CD4-positive, alpha-beta T cell treated with Interleukin-4 for 1 hour (primary cell): Measurements from ENCODE around the gene FAM193A.
"Not testable (repeated sequence)": the region's sequence is repeated elsewhere in the genome, so short reads cannot be mapped to it uniquely, and the experiment has no call there.

ENCODE experiments used
- DNase-seq, 2 donors: peaks; one replicate each; pipeline ENCODE4 v3.0.0-alpha.2; 2020 to 2022

The FAM193A gene

DNA sequence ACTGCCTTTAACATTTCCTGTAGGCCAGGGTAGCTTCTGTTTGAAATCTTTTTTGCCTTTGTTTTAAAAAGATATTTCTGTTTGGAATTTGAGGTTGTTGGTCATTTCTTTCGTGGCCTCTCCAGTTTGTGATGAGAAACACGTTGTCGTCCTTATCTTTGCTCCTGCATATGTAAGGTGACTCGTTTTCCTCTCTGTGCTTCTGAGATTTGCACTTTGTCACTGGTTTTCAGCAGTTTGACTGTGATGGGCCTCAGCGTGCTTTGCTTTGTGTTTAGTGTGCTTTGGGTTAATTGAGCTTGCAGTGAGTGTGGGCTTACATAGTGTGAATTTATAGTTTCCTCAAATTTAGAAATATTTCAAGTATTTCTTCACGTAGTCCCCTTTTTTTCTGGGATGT, 81.5 kb downstream of the FAM193A start:
- no peak for DNase-seq

DNA sequence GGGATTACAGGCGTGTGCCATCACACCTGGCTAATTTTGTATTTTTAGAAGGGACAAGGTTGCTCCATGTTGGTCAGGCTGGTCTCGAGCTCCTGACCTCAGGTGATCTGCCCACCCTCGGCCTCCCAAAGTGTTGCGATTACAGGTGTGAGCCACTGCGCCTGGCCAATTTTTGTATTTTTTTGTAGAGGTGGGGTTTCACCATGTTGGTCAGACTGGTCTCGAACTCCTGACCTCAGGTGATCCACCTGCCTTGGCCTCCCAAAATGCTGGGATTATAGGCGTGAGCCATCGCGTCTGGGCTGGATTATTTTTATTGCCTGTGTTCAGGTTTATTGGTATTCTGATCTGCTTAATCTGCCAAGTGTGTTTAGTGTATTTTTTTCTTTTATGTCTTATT, 82.3 kb downstream of the FAM193A start:
- DNase-seq = not testable (repeated sequence)

DNA sequence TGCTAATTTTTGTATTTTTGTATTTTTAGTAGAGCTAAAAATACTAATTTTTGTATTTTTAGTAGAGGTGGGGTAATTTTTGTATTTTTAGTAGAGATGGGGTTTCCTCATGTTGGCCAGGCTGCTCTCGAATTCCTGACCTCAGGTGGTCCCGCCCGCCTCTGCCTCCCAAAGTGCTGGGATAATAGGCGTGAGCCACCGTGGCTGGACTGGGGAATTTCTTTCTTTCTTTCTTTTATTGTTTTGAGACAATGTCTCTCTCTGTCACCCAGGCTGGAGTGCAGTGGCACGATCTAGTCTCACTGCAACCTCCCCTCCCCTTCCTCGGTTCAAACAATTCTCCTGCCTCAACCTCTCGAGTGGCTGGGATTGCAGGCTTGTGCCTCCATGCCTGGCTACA, 83.0 kb downstream of the FAM193A start:
- no peak for DNase-seq

DNA sequence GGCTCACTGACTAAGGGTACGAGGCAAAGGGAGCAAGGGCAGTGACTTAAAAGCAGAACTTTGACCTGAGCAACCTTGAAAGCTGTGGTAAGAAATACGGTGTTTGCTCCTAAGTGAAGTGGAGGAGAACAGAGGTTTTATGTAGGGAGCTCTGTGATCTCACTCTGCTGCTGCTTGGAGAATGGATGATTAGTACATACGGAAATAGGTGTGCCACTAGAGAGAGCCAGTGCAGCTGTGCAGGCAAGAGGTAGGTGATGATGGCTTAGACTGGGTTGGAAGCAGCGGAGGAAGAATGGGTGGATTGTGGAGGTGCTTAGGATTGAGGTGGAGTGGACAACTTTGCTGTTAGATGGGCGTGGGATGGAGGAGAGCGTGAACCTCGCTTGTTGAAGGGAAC, 85.0 kb downstream of the FAM193A start:
- DNase-seq = no peak

DNA sequence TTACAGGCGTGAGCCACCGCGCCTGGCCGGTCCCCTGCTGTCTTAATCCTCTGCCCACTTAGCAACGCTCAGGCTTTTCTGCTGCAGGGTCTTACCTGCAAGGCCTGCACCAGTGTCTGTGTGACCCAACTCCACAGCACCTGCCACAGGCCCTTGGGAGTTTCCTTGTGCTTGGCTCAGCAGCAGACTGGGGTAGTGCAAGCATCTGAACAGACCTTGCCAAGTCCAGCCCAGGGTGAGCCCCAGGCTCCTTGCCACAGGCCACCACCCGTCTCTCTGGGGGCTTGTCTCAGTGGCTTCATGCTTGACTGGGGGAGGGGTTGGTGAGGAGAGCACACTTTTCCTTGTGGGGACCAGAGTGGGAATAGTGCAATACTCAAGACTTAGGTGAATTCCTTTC, 87.0 kb downstream of the FAM193A start:
- DNase-seq = no peak

DNA sequence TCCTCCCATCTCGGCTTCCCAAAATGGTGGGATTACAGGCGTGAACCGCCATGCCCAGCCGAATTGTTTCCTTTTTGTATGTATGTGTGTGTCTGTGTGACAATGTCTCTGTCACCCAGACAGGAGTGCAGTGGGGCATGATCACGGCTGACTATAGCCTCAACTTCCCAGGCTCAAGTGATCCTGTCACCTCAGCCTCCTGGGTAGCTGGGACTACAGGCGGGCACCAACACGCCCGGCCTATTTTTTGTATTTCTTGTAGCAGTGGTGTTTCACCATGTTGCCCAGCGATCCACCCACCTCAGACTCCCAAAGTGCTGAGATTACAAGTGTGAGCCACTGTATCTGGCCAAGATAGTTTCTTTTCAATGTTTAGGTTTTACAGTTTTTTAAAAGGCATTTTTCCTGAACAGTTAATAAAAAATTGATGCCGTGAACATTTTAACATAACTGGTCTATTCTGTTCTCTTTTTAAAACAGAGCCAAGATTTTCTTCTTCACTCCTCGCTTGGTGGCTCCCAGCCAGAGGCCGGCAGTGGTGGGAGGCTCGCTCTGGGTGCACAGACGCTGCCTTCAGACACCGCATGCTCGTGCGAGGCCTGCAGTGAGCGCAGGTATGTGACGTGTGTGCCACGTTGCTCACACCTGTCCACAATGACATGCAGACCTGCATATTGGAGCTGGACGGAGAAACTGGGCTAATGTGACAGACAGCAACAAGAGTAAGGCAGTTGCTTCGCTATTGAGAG, 88.5 kb downstream of the FAM193A start:
- no peak for DNase-seq

DNA sequence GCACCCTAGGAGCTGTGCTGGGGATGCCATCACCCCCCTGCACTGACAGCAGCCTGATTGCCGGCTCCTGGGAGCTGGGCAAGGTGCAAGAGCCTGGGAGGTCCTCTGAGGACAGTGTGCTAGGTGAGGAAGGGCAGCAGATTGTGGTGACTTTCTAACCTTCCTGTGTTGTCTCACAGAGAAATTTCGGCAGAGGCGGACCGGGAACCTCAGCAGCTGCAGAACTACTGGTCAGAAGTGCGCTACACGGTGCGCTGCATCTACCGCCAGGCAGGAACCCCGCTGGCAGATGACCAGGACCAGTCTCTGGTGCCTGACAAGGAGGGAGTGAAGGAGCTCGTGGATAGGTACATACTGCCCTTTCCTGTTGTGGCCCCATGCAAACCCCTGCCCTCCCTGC, 89.8 kb downstream of the FAM193A start:
- no peak for DNase-seq

DNA sequence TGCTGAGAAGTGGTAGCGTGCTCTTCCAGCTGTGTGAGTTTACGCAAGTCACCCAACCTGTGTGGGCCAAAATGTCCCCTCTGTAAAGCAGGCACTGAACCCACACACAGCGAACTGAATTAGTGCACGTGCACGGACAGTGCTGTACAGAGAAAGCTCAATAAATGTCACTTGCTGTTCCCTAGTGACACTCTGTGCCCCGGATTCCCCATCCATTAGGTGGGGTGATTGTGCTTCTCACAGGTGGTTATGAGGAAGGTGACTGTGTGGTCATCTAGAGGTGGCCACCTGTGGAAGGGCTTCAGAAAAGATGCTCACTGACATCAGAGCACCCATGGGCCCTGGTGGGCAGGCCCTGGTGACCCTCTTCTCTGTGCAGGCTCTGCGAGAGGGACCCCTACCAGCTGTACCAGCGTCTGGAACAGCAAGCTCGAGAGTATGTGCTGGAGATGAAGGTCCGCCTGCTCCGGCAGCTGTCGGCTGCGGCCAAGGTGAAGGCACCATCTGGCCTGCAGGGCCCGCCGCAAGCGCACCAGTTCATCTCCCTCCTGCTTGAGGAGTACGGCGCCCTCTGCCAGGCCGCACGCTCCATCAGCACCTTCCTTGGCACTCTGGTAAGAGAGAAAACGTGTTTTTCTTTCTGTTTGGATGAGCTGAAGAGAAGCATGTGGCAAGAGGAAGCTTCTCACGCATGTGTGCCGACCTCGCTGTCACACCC, 94.3 kb downstream of the FAM193A start:
- no peak for DNase-seq

DNA sequence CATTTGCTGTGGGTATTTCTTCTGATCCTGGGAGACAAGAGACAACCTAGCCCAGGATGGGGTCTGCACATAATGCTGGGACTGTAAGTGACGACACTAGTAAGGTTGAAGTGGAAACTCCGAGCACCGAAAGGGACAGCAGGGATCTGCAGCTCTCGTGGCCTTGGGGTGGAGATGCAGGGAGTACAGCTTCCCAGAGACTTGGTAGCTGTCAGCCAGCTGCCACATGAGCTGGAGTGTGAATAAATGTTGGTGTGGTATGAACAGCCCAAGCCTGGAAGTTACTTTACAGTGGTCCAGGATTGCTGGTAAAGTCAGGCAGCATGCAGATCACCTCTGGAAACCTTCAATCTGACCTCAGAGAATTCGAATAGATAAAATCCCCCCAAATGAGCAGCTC, 97.6 kb downstream of the FAM193A start:
- DNase-seq = no peak

DNA sequence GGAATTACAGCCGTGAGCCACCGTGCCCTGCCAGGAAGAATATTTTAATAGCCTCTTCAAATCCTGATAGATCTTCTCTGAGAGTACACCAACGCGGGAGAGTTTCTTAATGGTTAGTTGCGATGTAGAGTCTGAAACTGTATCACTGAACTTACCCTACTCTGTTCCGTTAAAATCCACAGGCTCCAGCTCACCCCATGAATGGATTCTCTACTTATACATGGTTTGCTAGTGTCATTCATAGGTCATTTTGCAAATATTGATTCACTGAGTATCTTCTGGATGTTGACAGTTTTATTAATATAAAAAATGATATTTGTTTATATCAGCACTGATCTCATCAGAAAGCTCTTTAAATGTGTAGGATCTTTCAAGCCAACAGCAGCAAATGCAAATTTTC, 99.9 kb downstream of the FAM193A start:
- no peak for DNase-seq

DNA sequence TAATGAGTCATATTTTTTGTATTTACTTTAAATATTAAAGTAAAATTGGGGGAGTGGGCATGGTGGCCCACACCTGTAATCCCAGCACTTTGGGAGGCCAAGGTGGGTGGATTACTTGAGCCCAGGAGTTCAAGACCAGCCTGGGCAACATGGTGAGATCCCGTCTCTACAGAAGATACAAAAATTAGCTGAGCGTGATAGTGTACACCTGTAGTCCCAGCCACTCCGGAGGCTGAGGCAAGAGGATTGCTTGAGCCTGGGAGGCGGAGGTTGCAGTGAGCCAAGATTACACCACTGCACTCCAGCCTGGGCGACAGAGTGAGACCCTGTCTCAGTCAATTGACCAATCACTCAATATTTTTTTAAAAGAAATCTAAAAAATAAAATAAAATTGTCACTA, 100.5 kb downstream of the FAM193A start:
- not testable (repeated sequence) for DNase-seq

DNA sequence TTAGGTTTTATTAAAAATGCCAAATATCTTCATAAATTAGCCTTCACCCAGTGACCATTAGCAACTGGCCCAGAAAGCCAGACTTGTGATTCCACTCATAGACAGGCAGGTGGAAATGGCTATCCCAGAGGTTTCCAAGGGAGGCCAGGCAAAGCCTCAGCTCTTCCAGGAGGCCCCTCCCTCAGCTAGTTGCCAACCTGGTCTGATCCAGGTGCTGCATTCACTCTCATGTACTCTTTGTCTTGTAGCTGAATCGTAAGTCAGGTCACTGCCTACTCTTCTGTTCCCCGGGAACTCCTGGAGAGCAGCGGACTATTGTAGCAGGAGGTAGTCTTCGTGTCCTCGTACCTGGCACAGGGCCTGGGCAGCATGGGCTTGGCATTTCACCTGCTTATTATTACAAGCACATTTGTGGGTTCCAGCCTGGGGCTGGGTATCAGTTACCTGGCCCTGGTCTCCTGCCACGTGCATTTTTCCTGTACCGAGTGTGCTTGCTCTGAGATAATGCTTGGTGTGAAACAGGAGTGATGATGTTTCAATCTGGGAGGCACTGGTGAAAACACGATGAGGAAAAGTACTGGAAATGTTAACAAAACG, 101.6 kb downstream of the FAM193A start:
- DNase-seq = no peak

DNA sequence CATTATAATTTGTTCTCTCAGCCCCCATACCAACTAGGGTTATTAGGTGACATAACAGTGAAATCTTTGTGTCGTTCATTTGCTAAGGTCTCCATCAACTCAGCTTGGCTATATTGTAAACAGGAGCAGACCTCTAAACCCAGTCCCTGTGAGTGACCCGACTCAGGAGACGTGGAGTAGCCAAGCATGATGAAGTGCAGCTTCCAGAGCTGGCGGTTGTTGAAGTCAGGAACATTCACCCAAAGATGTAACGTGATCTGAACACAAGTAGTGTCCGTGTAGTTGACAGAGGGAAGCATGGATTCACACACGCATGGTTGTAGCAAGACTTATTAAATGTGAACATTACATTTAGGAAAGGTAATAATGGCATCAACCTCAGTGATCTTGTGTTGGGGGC, 102.3 kb downstream of the FAM193A start:
- DNase-seq = no peak

DNA sequence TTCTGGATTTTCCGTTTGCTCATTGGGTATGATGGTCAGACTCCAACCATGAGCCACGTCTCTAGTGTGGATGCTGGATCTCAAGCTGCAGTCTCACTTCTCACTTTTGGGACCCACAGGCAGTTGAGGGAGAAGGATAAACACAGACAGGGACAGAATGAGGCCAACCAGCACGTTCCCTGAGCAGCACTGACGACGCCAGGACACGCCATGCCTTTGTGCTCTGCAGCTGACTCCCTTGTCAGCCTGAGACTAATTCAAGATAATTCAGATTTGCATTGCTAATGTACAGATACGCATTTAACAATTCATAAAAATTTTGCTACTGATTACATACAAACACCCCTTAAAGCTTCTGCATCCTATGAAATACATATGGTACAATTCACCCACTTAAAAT, 106.5 kb downstream of the FAM193A start:
- DNase-seq = no peak

DNA sequence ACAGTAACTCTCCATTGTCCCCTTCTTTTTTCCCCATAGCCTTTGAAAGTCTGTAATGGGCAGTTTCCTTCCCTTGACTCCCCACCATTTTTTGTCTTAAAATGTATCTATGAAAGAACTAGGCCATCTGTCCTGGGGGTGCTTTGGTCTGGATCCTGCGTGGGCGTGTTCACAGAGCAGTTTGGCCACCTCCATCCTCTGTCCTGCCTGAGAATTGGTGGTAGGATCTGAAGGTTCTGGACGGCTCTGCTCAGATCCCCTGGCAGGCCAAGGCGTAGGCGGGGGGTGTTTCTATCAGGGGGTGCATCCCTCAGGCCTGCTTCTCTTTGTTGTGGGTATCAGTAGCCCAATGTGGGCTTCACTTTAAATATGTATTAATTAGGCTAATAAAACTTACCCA, 107.1 kb downstream of the FAM193A start:
- no peak for DNase-seq

DNA sequence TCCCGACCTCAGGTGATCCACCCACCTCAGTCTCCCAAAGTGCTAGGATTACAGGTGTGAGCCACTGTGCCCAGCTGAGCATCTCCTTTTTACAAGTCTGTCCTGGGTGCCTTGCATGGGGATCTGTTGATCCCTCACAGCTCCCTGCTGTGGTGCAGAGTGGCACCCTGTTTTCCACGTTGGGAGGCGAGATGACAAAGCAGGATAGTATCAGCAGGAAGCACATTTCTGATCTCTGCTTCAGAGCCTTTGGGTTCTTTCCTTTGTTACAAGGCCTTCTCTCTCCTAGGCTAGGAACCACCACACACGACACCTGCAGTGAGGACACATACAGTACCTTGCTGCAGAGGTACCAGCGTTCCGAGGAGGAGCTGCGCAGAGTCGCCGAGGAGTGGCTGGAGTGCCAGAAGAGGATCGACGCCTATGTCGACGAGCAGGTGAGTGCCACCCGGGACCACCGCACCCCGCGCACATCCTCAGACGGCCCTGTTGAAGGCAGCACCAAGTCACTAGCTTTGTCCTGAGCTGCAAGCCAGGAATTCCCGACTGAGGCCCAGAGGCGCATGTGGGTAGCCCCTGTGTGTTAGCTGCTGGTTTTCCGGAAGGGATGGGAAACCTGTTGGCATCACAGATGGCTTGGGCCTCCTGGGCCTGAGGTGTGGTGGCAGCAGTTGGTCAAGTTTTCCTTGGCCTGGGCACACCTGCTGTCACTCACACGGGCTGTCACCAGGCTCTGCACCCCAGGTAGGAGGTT, 110.1 kb downstream of the FAM193A start:
- DNase-seq = no peak

DNA sequence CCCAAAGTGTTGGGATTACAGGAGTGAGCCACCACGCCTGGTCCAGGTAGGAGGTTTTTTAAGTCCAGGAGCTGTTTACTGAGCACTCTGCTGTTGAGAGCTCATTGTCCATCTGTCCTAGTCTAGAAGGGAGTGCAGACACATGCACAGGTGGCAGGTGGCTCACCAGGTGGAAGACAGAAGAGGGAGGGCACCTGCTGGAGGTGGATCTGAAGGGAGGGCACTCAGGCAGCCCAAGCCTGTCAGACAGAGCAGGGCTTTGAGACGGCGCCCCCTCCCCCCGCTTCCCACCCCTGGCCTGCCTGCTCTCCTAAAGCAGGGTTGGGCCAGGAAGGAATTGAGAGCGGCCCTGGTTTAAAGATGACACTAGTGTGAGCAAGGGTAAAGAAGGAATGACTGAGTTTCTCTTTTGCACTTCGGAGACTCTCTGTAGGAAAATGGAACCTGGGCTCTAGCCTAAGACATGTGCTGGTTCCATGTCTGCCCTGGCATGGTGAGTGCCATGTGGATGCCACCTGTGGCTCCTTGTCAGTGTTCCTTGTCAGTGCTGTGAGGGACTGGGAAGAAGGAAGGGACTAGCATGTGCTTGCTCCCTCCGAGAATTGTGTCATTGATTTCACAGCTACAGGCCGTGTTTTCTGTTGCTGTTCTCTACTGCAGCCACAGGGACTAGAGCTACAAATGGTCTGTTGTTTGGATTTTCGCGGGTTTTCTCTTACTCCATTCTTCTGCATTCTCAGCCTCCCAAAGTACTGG, 111.1 kb downstream of the FAM193A start:
- DNase-seq = no peak

DNA sequence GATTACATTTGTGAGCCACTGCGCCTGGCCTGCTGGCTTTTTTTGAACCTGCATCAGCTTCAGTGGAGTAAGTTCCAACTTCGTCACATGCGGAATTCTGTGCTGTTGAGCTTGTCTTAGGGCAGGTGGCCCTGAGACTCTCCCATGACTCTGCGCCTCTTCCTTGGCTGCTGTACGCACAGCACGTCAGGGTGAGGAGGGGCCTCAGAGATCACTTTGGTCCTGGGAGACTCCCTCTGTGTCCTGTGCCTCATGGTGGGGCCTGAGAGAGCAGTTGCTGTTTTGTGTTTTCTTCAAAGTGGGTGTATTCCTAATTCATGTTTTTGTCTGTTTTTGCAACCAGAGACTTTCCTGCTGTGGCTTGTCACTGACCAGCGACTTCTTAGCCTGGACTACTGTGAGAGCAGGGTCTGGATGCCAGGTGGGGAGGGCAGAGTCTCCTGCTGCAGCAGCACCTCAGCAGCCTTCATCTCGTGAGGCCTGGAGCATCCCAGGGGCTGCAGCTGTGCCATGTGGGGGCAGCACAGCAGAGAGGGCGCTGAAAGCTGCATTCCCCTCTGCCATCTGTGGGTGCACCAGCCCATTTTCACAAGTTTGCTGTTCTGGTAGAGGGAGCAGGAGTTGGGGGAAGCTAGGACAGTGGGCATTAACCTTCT, 111.8 kb downstream of the FAM193A start:
- DNase-seq = no peak

DNA sequence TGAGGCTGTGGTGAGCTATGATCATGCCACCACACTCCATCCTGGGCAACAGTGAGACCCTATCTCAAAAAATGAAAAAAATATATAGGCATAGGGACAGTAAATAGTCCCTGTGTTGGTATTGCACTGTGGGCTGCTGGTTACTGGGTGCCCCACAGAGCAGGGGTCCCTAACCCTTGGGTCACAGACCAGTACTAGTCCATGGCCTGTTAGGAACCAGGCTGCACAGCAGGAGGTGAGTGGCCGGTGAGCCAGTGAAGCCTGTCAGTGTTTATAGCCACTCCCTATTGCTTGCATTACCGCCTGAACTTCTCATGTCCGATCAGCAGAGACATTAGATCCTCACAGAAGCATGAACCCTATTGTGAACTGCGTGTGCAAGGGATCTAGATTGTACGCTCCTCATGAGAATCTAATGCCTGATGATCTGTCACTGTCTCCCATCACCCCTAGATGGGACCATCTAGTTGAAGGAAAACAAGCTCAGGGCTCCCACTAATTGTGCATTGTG, 113.2 kb downstream of the FAM193A start:
- no peak for DNase-seq

DNA sequence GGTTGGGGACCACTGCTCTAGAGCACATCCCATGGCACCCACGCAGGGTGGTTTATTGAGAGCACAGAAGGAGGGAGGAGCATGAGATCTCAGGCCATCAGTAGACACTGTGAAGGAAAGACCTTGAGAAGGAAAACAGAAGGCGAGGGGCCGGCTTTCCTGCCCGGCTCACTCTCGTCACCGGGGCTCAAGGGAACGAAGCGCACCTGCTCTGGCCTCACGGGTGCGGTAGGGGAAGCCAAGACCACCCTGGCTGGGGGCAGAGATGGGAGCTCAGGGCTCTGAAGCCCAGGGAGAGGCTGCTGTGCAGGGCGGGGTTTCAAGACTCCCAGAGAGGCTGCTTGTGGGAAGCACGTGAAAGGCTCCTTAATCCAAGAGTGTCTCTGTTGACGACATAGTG, 113.8 kb downstream of the FAM193A start:
- no peak for DNase-seq

DNA sequence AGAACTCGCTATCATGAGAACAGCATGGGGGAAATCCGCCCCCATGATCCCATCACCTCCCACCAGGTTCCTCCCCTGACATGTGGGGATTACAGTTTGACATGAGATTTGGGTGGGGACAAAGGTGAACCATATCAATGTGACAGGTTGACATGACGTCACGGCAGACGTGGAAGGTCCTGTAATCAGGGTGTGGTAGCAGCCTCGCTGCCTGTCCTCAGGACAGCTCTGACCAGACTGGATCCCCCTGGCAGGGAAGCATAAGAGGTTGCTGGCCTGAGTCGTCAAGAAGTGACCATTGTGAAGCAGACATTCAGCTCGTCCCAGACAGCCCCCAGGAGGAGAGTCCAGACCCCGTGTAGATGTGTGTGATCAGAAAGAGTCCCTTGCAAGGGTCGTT, 115.1 kb downstream of the FAM193A start:
- no peak for DNase-seq

DNA sequence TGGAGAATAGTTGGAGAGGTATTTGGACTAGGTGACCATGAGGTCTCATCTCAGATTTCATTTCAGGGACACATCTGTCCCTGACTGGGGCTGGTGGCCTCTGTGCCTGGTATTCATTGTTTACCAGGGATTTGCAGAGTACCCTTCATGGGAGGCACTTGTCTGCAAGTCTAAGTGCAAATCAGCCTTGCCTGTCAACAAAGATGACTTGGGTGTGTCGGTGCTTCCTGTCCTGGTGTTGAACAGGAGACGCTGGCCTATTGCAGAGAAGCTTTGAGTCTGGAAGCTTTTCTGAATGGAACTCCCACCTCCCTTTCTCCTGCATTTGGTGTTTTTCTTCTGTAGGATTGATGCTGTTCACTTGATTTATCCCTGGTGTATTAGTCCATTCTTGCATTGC, 115.6 kb downstream of the FAM193A start:
- DNase-seq = no peak
